K562 treated with DMSO at 1 percent for 12 hours (cell line): ENCODE data around the gene APOD. TPM values are rescaled to one million over a fixed set of nuclear protein-coding genes. Genes with fewer than 3 reads are reported as not detected.

Experiments
- total RNA-seq: library from RNA; unstranded; fragments of 300-600 nt; gene quantifications from 2 replicates; pipeline ENCODE4 v1.2.3, GENCODE V29; 2022; ENCODE audit not compliant: insufficient read depth

Gene APOD
- 1.5 TPM in 1 of 2 replicates, not detected in the other for total RNA-seq

GRCh38 chr3:195583831-195584542 lies at the start of gene APOD:
TSS of gene APOD (minus strand) at chr3:195583940. CDS start at chr3:195579461, 4,479 bp downstream.

GRCh38 chr3:195542698-195543499 lies 40.8 kb downstream of the APOD start, which contains the start of gene PPP1R2:
TSS of gene PPP1R2 (minus strand) at chr3:195543325. CDS start at chr3:195543025, 300 bp downstream.

Other genes starting within 250 kb of the APOD start
- 7.4 and 31.7 TPM in 2 replicates for gene ACAP2, start 140.9 kb downstream of the APOD start, total RNA-seq
- 33.4 and 36.0 TPM in 2 replicates for gene PPP1R2, start 40.6 kb downstream of the APOD start, total RNA-seq
- gene MUC20, start 137.0 kb upstream of the APOD start, total RNA-seq = 0.44 and 2.1 TPM in 2 replicates
- 0.17 and 0.56 TPM in 2 replicates for gene MUC4, start 228.0 kb upstream of the APOD start, total RNA-seq